Measurements from ENCODE around the gene TRPM7. TPM values are rescaled to one million over a fixed set of nuclear protein-coding genes. Genes with fewer than 3 reads are reported as not detected.

TRPM7 gene
- total RNA-seq, 3 donors from 2014 or later (not counting 1 experiment from before 2014, with no cell fraction given) = 41.8 to 54.4 (median 50.9) TPM

- 90% methylated on average over 7 of the region's 7 CpGs for WGBS (ENCODE audit: insufficient coverage)
- no peak for TF ChIP-seq CTCF (IDR thresholded peaks at IDR 0.05)
- peaks cover 0 to 10% of the 10 kb centered on the region in 2 donors for H3K27me3 Mint-ChIP-seq (ENCODE audit: low read depth in 2 of 2)
- intact Hi-C loops (cut with micrococcal nuclease) = no loop called here
- no peaks in the 10 kb centered on the region for H3K9me3 Mint-ChIP-seq
- DNase-seq (no peak), ATAC-seq (no peak)
- no peaks in the 10 kb centered on the region for H3K4me1 Mint-ChIP-seq
- Histone ChIP-seq H3K36me3 (ENCODE audit: control insufficient read depth, insufficient read depth, low read length) (no peaks in the 10 kb centered on the region), H3K27ac (ENCODE audit: low read length) (no peak overlapping the region), H3K4me1 (ENCODE audit: control insufficient read depth, insufficient read depth, low read length) (no peaks in the 10 kb centered on the region), H3K4me3 (ENCODE audit: low read length) (no peak overlapping the region), H3K27me3 (ENCODE audit: control insufficient read depth, insufficient read depth, low read length) (no peaks in the 10 kb centered on the region), H3K9me3 (ENCODE audit: control insufficient read depth, insufficient read depth, low read length) (no peaks in the 10 kb centered on the region)
- H3K36me3 Mint-ChIP-seq = no peaks in the 10 kb centered on the region
- H3K4me3 Mint-ChIP-seq = no peak overlapping the region
- no peak overlapping the region for H3K27ac Mint-ChIP-seq
Measured at GRCh38 chr15:50549326-50549725, 137.3 kb downstream of the TRPM7 start.

GRCh38 chr15:50546566-50546965, 140.0 kb downstream of the TRPM7 start, which contains the start of gene USP50:
Gene USP50 (minus strand): TSS chr15:50546666. CDS start chr15:50546525, 141 bp downstream.
- H3K36me3 ChIP-seq (ENCODE audit: control insufficient read depth, insufficient read depth, low read length) = no peaks in the 10 kb centered on the region
- TF ChIP-seq CTCF (IDR thresholded peaks at IDR 0.05) = no peak
- Mint-ChIP-seq H3K4me3 (no peak within 1 kb of the TSS), H3K27me3 (ENCODE audit: low read depth in 2 of 2) (peaks cover 0 to 10% of the 10 kb centered on the region in 2 donors), H3K4me1 (no peaks in the 10 kb centered on the region), H3K36me3 (no peaks in the 10 kb centered on the region), H3K9me3 (no peaks in the 10 kb centered on the region), H3K27ac (no peak within 1 kb of the TSS)
- no peak within 1 kb of the TSS for H3K27ac ChIP-seq (ENCODE audit: low read length)
- H3K4me3 ChIP-seq (ENCODE audit: low read length) = no peak within 1 kb of the TSS
- ATAC-seq = no peak
- DNase-seq = no peak
- WGBS (ENCODE audit: insufficient coverage) = 98% methylated on average over 5 of the region's 5 CpGs
- no peaks in the 10 kb centered on the region for H3K9me3 ChIP-seq (ENCODE audit: control insufficient read depth, insufficient read depth, low read length)
- no peaks in the 10 kb centered on the region for H3K4me1 ChIP-seq (ENCODE audit: control insufficient read depth, insufficient read depth, low read length)
- no peaks in the 10 kb centered on the region for H3K27me3 ChIP-seq (ENCODE audit: control insufficient read depth, insufficient read depth, low read length)
- intact Hi-C loops (cut with micrococcal nuclease) = no loop called here

- no peak for DNase-seq
- no peak for TF ChIP-seq CTCF (IDR thresholded peaks at IDR 0.05)
- no peaks in the 10 kb centered on the region for H3K9me3 Mint-ChIP-seq
- ATAC-seq = no peak
- H3K4me1 ChIP-seq (ENCODE audit: control insufficient read depth, insufficient read depth, low read length) = no peaks in the 10 kb centered on the region
- H3K27me3 ChIP-seq (ENCODE audit: control insufficient read depth, insufficient read depth, low read length) = no peaks in the 10 kb centered on the region
- 80% methylated on average over 5 of the region's 5 CpGs for WGBS (ENCODE audit: insufficient coverage)
- H3K27me3 Mint-ChIP-seq (ENCODE audit: low read depth in 2 of 2) = peaks cover 0 to 10% of the 10 kb centered on the region in 2 donors
- no peak overlapping the region for H3K27ac ChIP-seq (ENCODE audit: low read length)
- no peak overlapping the region for H3K27ac Mint-ChIP-seq
- H3K36me3 ChIP-seq (ENCODE audit: control insufficient read depth, insufficient read depth, low read length) = no peaks in the 10 kb centered on the region
- H3K4me3 Mint-ChIP-seq = no peak overlapping the region
- H3K36me3 Mint-ChIP-seq = no peaks in the 10 kb centered on the region
- H3K9me3 ChIP-seq (ENCODE audit: control insufficient read depth, insufficient read depth, low read length) = no peaks in the 10 kb centered on the region
- H3K4me1 Mint-ChIP-seq = no peaks in the 10 kb centered on the region
- no peak overlapping the region for H3K4me3 ChIP-seq (ENCODE audit: low read length)
- intact Hi-C loops (cut with micrococcal nuclease) = no loop called here
Measured at GRCh38 chr15:50544368-50544767, 142.2 kb downstream of the TRPM7 start.

GRCh38 chr15:50543556-50543955, 143.0 kb downstream of the TRPM7 start:
- Histone ChIP-seq H3K27me3 (ENCODE audit: control insufficient read depth, insufficient read depth, low read length) (no peaks in the 10 kb centered on the region), H3K36me3 (ENCODE audit: control insufficient read depth, insufficient read depth, low read length) (no peaks in the 10 kb centered on the region), H3K4me3 (ENCODE audit: low read length) (no peak overlapping the region), H3K4me1 (ENCODE audit: control insufficient read depth, insufficient read depth, low read length) (no peaks in the 10 kb centered on the region), H3K27ac (ENCODE audit: low read length) (no peak overlapping the region), H3K9me3 (ENCODE audit: control insufficient read depth, insufficient read depth, low read length) (no peaks in the 10 kb centered on the region)
- WGBS (ENCODE audit: insufficient coverage) = 90% methylated on average over 3 of the region's 3 CpGs
- no peak overlapping the region for H3K4me3 Mint-ChIP-seq
- no peak for TF ChIP-seq CTCF (IDR thresholded peaks at IDR 0.05)
- peaks cover 0 to 10% of the 10 kb centered on the region in 2 donors for H3K27me3 Mint-ChIP-seq (ENCODE audit: low read depth in 2 of 2)
- no peak for DNase-seq
- H3K27ac Mint-ChIP-seq = no peak overlapping the region
- H3K9me3 Mint-ChIP-seq = no peaks in the 10 kb centered on the region
- H3K36me3 Mint-ChIP-seq = no peaks in the 10 kb centered on the region
- intact Hi-C loops (cut with micrococcal nuclease) = no loop called here
- ATAC-seq = no peak
- H3K4me1 Mint-ChIP-seq = no peaks in the 10 kb centered on the region
